ENCODE measurements around the gene SPATS2L.

GRCh38 chr2:200448455-200448854, 142.0 kb downstream of the SPATS2L start:
- TF ChIP-seq CTCF (IDR thresholded peaks at IDR 0.05) (no peak), POLR2A (IDR thresholded peaks at IDR 0.05) (no peak)
